Erythroblast (primary cell): ENCODE measurements around the gene MPST.

ENCODE experiments used
- DNase-seq, 2 experiments: peaks; one replicate each; lab custom pipeline; 2025; lab: John Stamatoyannopoulos, UW
- GATA1 ChIP-seq: IDR thresholded peaks from 2 replicates; pipeline ENCODE4 v1.6.1; 2011; ENCODE audit warnings: low read depth, mild to moderate bottlenecking, control low read depth, low read length, moderate library complexity
- POLR2A ChIP-seq: IDR thresholded peaks from 2 replicates; pipeline ENCODE4 v1.6.1; 2011; ENCODE audit warnings: mild to moderate bottlenecking, low read length

Gene MPST

GRCh38 chr22:37019309-37020191, at the start of gene MPST, which contains the start of gene TST:
Gene MPST, plus strand, starts transcription at chr22:37019742. Its CDS starts 95 bp downstream, at chr22:37019837.
Gene TST, minus strand, starts transcription at chr22:37019447. Its CDS starts 715 bp downstream, at chr22:37018732.
- TF ChIP-seq GATA1 = no peak
- TF ChIP-seq POLR2A = peak; percentile 65
- DNase-seq = peak; percentile 82 to 85

GRCh38 chr22:36971341-36972125, 48.0 kb upstream of the MPST start:
- TF ChIP-seq GATA1 (no peak), POLR2A (no peak)

GRCh38 chr22:36976606-36977005, 42.9 kb upstream of the MPST start:
- DNase-seq = peak; percentile 54 to 83
- TF ChIP-seq POLR2A (no peak), GATA1 (no peak)

More at GRCh38 chr22:36971341-36972125, 48.0 kb upstream of the MPST start:
- no peak for DNase-seq

- DNase-seq = peak; percentile 86
- no peak for TF ChIP-seq GATA1
Observed at GRCh38 chr22:36977401-36977861, 42.1 kb upstream of the MPST start.

- TF ChIP-seq GATA1 (no peak), POLR2A (no peak)
- DNase-seq = peak; percentile 92 to 95
Observed at GRCh38 chr22:36977947-36978660, 41.4 kb upstream of the MPST start.

GRCh38 chr22:36979016-36979910, 40.3 kb upstream of the MPST start:
- DNase-seq = peak in 1 of 2 experiments; percentile 14
- no peak for TF ChIP-seq POLR2A
- no peak for TF ChIP-seq GATA1

- DNase-seq = peak; percentile 26 to 44
- TF ChIP-seq GATA1 = no peak
- no peak for TF ChIP-seq POLR2A
Observed at GRCh38 chr22:36981247-36981775, 38.2 kb upstream of the MPST start.

- TF ChIP-seq POLR2A (peak; percentile 48), GATA1 (peak; percentile 75)
- peak; percentile 92 to 95 for DNase-seq
Observed at GRCh38 chr22:36982136-36982535, 37.4 kb upstream of the MPST start.

GRCh38 chr22:36985211-36985889, 34.2 kb upstream of the MPST start:
- no peak for DNase-seq
- TF ChIP-seq POLR2A (no peak), GATA1 (no peak)

GRCh38 chr22:36986242-36986821, 33.2 kb upstream of the MPST start:
- DNase-seq = peak; percentile 68 to 75
- no peak for TF ChIP-seq GATA1
- no peak for TF ChIP-seq POLR2A
